ENCODE results near the gene FNDC10.
"Not testable (repeated sequence)": the region's sequence is repeated elsewhere in the genome, so short reads cannot be mapped to it uniquely, and the experiment has no call there.

The FNDC10 gene
- 2.8 to 15.1 (median 9.8) reads per million in 18 experiments for total RNA-seq

DNA sequence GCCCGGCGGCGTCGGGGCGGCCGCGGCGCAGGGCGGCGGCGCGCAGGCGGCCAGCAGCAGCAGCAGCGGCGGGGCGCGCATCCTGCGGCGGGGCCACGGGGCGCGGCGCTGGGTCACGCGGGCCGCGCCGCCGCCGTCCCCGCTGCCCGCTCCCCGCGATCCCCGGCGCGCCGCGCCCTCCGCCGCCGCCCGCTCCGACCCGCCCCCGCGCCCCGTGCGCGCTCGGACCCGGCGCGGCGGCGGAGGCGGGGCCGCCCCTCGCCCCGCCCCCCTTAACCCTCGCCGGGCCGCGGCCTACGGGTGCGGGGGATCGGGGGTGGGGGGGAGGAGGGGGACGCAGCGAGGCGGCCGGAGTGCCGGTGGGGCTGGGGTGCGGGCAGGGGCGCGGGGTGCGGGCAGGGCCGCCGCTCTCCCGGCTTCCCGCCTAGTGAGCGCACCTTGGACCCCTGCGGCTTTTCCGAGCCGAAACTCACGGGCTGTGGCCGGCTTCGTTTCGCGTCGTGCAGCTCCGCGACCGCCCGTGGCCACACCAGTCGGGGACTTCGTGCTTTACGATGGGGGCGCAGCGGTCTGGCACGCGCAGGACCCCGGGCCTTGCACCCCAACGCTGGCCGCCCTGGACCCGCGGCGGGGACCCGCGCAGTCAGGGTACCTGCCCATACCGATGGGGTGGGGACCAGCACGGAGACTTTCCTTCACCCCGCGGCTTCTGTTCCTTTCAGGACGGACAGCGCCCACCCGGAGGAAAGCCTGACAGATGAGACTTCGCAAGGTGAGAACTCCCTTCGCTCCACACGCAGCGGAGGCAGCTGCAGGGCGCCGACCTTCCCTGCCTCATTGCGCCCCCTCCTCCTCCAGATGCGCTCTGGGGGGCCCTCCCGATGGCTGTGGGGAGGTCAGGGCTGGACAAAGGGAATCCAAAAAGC is at the start of gene FNDC10:
Gene FNDC10 (minus strand): TSS at position 201 of the 926 bp plus-strand sequence. CDS start 120 bp downstream, at position 81.
- peak in 1 of 2 donors; percentile 35 for DNase-seq

DNA sequence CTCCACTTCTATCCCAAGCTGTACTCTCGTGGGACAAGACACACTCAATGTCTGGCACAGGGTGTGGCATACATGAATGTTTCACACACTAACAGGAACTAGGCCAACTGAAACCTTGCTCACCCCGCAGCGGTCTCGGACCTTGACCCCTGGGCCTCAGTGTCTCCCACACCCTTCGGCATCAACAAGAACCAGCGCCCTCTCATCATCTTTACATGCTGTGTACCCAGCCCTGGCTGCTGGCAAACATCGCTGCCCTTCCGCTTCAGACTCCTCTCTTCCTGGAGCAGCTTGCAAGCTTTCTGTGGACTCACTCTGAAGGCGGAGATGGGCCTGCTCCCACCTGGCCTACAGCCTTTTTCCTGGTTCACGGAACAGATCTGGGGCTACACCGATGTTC is 48.3 kb upstream of the FNDC10 start:
- DNase-seq, result not testable (repeated sequence)

DNA sequence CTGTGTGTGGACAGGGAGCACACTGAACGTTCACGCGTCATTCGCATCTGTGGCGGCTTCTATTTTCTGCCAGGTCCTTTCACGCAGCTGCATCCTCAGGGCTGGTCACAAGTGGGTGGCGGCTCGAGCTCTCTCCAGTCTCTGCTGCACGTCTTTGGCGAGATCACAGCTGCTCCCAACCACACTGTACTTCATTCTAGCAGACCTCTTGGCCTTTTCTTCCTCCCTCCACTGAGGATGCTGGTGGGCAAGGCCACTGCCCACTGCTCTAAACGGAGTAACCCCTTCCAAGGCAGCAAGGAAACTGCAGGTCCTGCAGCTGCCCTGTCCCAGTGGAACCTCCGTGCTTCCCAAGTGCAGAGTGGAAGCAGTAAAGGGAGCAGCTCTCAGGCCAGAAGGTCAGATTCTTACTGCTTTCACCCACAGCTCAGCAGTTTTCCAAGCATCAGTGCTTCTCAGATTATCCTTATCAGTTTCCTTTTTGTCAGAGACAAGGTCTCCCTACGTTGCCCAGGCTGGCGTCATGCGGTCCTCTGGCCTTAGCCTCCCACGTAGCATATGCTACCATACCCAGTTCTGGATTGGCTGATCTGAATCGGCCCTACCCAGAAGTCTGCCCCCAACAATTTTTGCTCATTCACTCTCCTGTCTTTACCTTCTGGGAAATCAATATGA is 47.8 kb upstream of the FNDC10 start:
- not testable (repeated sequence) for DNase-seq

DNA sequence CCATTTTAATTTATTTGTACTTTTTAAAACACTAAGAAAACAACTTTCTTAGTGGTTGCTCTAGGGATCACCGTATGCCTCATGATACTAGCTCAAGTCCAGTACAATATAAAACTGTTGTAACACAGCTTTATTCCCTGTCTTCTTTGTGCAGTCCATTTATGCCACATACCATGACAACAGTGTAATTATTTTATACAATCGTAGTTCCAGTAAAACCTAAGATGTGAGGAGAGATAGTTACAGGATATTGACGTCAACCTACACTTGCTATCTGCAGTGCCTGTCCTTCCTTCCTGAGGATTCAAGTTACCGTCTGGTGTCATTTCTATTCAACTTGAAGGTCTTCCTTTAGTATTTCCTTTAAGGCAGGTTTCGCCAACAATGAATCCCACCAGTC is 46.4 kb upstream of the FNDC10 start:
- not testable (repeated sequence) for DNase-seq

DNA sequence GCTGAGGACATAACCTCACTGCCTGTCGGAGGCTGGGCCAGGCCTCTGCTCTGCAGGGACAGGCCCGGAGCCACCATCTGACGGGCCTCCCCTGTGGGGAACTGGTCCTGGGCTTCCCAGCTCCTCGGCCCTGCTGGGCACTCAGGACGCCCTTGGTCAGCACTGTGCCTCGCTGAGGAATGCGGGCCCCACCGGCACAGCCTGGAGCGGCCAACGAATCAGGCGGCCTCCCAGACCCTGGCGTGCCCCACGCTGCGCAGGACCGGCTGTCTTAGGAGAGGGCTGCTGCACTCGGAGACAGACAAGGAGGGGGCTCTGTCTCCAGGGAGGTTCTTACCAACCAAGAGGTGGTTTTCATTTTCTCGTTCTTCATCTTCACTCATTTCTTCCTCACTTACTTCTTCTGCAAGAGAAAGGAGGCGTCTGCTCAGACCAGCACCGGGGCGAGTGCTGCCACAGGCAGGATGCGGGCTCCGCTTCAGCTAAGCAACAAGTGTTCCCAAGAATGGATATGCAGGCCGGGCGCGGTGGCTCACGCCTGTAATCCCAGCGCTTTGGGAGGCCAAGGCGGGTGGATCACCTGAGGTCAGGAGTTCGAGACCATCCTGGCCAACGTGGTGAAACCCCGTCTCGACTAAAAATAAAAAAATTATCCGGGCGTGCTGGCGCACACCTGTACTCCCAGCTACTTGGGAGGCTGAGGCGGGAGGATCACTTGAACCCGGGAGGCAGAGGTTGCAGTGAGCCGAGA is 41.0 kb upstream of the FNDC10 start:
- DNase-seq, result not testable (repeated sequence)

DNA sequence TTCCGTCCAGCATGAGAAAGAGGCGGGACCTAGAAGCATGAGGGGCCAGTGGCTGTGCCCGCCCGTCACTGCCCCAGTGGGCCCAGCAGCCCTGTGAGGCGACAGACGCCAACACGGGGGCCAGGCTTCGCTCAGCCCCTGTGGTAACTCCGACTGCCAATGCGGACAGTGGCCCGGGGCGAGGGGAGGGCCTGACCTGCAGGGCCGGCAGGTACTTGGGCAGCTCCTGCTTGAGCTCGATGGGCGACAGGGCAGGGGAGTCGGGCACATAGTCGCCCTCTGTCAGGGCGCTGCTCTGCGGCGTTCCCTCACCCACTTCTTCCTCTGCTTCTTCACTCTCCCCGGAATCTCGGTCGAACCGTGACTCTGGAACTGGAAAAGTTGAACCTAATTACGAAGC is 40.1 kb upstream of the FNDC10 start:
- DNase-seq, result not testable (repeated sequence)

DNA sequence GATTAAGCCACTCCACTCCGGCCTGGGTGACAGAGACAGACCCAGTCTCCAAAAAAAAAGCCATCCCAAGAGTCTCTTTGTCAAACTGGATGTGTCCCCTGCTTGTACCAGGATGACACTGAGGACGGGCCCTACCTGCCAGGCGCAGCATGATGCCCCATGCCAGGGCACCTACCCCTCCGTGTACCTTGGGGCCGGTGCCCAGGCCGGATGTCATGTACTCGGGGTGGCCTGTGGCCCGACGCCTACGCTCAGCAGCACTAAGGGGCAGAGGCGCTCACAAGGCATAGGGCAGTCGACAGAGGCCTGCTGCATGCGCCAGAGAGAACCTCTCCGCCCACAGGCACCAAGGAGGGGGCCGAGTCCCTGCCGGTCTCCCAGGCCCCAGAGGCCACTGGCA is 39.4 kb upstream of the FNDC10 start:
- not testable (repeated sequence) for DNase-seq

DNA sequence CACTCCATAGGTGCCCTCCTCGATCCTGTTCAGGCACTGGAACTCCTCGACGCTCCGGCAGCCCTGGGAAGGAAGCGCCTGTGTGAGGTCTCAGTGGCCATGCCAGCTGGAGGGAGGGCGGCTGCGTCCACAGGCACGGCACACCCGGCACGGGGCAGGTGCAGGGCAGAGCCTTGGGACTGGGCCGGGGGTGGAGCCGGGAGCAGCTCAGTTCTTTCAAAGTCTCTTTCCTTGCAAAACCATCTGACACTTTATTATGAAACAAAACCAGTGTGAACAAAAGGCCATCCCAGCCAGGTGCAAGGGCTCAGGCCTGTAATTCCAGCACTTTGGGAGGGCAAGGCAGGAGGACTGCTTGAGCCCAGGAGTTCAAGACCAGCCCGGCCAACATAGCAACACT is 38.6 kb upstream of the FNDC10 start:
- DNase-seq, result not testable (repeated sequence)

DNA sequence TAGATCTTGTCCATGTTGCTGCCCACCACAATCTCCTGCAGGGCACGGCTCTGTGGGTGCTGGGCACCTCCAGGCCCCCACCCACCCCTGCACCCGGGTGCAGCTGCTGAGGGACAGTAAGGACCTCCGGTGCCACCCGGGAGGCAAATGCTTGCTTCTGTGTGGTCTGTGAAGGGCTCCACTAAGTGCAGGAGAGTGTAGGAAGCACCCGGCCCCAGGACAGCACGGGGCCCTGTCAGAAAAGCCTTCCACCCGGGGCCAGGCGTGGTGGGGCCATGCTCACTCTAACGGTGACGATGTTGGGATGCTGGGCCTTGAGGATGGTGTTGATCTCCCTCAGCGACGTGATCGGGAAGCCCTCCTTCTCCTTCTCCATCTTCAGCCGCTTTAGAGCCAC is 37.5 kb upstream of the FNDC10 start:
- not testable (repeated sequence) for DNase-seq

DNA sequence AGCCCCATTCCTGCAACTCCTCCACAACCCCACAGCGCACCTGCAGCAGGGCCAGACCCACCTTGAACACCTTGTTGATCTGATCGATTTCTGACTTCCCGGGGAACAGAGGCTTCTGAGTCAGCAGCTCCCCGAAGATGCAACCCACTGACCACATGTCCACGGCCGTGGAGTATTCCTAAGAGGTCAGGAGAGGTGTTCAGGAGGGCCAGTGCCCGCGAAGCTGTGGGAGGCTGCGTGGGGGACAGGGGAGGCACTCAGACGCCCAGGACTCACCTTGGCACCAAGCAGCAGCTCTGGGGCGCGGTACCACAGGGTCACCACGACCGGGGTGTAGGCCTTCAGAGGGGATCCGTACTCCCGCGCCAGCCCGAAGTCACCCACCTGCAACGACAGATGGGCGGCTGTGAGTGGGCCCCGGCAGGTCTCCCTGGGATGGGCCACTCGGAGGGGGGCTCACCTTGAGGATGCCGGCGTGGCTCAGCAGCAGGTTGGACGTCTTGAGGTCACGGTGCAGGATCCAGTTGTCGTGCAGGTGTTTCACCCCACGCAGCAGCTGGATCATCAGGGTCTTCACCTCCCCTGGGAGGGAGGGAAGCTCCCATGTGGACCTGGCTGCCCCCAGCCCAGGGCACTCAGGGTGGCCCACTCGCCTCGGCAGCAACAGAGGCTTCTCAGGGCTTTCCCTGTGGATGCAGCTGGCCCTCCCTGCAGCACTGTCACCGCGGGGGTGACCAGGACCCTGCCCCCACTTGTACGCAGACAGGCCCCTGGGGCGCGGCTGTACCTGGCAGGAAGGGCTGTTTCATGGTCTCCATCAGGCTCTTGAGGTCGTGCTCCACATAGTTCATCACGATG is 36.9 kb upstream of the FNDC10 start:
- DNase-seq, result not testable (repeated sequence)

DNA sequence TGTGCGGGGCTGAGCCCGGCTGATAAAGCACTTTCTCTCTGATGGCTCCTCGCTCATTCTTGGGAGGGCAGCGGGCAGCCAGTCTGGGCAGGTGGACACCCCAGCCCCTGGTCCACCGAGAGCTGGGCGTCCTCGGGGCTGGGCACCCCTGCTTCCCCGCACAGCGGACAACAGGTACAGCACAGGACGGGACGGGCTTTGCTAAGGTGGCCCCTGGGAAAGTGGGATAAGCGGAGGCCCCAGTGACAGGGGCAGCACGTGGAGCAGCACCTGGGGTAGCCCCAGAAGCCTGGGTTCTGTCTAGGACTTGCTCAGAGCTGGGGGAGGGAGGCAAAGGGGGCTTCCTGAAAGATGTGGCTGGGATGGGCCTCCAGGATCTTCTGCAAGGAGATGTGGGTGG is 34.7 kb upstream of the FNDC10 start:
- not testable (repeated sequence) for DNase-seq

DNA sequence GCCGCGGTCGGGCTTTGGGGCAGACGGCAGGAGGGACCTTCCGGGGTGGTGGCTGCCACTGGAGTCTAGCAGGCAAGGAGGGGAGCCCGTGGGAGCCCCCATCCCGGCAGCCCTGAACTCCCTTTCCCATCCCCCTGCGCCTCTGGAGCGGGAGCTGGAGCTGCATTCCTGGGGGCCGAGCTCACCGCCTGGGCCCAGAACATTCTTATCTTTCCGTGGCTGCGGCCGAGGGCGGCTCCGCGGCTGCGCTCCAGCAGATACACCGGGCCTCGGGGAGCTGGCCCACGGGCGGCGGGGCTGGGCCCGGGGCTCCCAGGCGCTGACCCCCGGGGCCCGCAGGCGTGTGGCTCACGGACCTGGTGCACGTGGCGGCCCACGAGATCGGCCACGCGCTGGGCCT is 33.5 kb upstream of the FNDC10 start:
- not testable (repeated sequence) for DNase-seq

DNA sequence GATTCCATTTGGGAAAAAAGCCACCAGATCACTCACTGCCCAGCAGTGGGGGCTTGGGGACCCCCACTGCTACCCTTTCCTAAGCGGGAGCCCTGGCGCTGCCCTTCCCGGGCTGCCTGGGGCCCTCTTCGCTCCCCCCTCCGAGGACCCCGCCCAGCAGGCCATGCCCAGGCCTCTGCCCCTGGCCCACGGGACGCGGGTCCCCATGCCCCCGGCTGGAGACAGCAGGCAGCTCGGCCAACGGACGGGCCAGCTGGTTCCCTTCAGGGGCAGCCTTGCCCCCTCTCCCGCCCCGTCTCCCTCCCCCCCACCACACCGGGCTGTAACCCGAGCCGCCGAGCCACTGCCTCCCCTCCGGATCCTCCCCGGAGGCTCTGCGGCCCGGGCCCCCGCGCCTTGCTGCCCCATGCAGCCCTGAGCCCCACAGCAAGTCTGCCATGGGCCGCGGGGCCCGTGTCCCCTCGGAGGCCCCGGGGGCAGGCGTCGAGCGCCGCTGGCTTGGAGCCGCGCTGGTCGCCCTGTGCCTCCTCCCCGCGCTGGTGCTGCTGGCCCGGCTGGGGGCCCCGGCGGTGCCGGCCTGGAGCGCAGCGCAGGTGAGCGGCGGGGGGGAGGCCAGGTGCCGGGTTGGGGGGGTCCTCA is 32.0 kb upstream of the FNDC10 start, which contains the start of gene MMP23B:
Gene MMP23B (plus strand): TSS at position 392 of the 639 bp plus-strand sequence. CDS start 46 bp downstream, at position 438.
- DNase-seq, result no peak

DNA sequence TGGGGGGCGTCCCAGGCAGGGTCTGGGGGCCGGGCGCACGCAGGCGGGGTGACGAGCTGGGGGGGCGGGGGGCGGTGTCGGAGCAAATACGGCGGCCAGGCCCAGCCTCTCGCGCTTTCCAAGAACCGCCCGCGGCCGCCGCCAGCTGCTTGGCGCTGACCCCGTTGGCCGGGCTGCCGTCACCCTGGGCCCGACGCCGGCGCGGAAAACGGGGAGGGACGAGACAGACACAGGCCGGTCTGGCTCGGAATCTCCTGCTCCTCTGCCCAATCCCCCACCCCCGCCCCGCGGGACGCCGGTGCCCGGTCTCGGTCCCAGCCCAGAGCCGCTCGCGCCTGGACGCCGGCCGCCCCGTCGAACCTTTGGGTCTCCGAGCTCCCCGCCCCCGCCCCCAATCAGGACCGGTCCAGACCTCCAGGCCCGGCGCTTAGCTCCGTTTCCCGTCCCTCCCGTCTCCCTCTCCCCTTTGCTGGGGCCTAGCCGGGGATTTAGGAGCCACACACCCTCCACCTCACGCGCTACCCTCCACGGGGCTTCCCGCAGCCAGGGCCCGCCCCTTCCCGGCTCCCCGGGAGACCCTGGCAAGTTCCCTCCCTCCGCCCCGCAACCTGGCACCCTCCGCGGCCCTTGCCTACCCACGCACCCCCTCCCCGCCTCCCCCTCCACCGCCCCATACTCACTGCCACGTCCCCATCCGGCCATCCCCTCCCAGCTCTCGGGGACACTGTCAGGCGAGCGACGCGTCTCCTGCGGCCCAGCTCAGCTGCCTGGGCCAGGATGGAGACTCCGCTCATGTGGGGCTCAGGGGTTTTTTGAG is 31.2 kb upstream of the FNDC10 start:
- no peak for DNase-seq

DNA sequence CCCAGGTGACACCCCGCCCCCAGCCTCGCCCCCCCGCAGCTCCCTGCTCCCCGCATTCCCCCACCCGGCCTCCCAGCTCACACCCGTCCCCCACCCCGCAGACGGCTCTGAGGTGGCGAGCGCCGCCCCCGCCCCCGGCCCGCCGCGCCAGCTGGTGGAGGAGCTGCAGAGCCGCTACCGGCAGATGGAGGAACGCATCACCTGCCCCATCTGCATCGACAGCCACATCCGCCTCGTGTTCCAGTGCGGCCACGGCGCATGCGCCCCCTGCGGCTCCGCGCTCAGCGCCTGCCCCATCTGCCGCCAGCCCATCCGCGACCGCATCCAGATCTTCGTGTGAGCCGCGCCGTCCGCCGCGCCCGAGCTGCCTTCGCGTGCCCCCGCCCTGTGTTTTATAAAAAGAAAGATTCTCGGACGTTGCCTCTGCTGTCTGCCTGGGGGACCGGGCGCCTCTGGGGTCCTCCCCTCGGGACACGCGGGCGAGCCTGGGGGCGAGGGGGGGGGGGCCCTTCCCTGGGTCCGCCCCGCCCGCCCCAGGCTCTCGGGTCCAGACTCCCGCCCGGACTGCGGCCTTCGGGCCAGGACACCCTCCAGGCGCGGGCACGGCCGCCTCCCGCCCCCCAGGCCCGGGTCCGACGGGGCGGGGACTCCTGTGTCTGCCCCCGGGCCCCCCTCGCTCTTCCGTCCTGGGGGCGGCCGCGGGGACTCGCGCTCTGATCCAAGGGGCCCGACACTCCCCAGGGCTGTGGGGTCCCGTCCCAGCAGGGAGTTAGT is 30.4 kb upstream of the FNDC10 start:
- peak; percentile 54 to 59 for DNase-seq

DNA sequence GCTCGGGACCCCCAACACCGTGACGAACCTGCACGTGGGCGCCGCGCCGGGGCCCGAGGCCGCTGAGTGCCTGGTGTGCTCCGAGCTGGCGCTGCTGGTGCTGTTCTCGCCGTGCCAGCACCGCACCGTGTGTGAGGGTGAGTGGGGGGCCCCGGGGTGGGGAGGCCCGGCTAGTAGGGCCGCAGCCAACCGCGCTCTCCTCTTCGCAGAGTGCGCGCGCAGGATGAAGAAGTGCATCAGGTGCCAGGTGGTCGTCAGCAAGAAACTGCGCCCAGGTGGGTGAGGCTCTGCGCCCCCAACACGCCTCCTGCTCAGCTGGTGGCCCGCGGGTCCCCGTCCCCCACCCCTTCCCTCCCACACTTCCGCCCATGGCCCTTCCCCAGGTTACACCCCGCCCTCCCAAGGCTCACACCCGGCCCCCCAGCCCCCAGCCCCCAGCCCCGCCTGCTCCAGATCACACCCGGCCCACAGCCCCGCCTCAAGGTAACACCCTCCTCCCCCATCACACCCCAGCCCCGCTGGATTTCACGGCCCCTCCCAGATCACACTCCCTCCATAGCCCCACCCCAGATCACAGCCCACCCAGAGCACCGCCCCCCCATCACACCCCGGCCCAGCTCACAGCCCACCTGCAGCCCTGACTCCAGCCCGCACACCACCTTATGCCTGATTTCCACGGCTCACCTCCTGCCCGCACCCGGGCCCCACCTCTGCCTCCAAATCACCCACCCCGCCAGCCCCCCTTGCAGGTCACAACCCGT is 29.7 kb upstream of the FNDC10 start:
- DNase-seq, result no peak

DNA sequence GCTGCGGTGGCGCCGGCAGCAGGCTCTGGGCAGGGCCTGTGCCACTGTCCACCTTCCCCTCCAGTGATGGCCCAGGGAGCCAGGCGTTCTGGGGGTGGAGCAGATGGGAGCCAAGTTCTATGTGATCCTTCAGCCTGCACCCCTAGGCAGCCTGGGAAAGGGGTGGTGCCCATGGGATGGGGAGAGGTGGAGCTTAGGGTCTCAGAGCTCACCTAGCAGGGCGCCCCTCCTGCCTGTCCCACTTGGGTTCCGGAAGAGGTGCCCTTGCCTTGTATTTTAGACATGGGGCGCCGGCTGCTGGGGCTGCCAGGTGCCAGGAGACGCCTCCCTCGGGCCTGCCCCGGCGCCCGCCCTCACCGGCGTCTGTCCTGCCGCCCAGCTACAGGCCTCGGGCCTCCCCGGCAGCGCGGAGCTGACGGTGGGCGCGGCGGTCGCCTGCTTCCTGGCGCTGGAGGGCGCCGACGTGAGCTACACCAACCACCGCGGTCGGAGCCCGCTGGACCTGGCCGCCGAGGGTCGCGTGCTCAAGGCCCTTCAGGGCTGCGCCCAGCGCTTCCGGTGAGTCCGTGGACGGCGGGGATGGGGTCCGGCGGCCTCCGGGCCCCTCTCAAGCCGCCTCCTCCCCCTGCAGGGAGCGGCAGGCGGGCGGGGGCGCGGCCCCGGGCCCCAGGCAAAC is 29.0 kb upstream of the FNDC10 start:
- no peak for DNase-seq

Measured in inflammatory macrophage (primary cell).